HAP-1 (cell line): ENCODE data around the gene SP8.

Source experiments
- DNase-seq, 2 experiments: peaks; one replicate each; pipeline ENCODE4 v3.0.0-alpha.2; 2016 to 2020; ENCODE audit warnings: low spot score in 2 of 2
- H3K27me3 ChIP-seq: fragments of 250-450 bp; sonication (Bioruptor Pico); 2 replicates; pipeline ENCODE4 v1.5.1; 2020; ENCODE audit warnings: low read depth, mild to moderate bottlenecking, moderate library complexity
- H3K36me3 ChIP-seq: fragments of 250-450 bp; sonication (Bioruptor Pico); replicated peaks from 2 replicates; pipeline ENCODE4 v1.5.1; 2020; ENCODE audit warnings: mild to moderate bottlenecking
- H3K4me1 ChIP-seq: fragments of 250-450 bp; sonication (Bioruptor Pico); 2 replicates; pipeline ENCODE4 v1.5.1; 2020; ENCODE audit warnings: mild to moderate bottlenecking
- H3K4me3 ChIP-seq: fragments of 250-450 bp; sonication (Bioruptor Pico); 2 replicates; pipeline ENCODE4 v1.5.1; 2020; ENCODE audit warnings: mild to moderate bottlenecking, moderate library complexity
- H3K9me3 ChIP-seq: fragments of 250-450 bp; sonication (Bioruptor Pico); 2 replicates; pipeline ENCODE4 v1.5.1; 2020; ENCODE audit warnings: mild to moderate bottlenecking, moderate library complexity
- in situ Hi-C: fragments of 300-500 bp; cut with MboI; formaldehyde crosslinking; loops from 3 replicates; pipeline ENCODE4 v1.14.3; 2020; ENCODE audit warnings: low sequenced_read_pairs, inconsistent platforms, mixed read lengths

The SP8 gene

GRCh38 chr7:20799566-20800366, 13.1 kb upstream of the SP8 start:
- no peaks in the 10 kb centered on the region for H3K9me3 ChIP-seq
- peaks cover 23% of the 10 kb centered on the region for H3K4me1 ChIP-seq
- DNase-seq = peak; percentile 44 to 95
- in situ Hi-C loops = no loop called here
- no peak overlapping the region for H3K4me3 ChIP-seq
- H3K36me3 ChIP-seq = no peaks in the 10 kb centered on the region
- no peaks in the 10 kb centered on the region for H3K27me3 ChIP-seq

DNA sequence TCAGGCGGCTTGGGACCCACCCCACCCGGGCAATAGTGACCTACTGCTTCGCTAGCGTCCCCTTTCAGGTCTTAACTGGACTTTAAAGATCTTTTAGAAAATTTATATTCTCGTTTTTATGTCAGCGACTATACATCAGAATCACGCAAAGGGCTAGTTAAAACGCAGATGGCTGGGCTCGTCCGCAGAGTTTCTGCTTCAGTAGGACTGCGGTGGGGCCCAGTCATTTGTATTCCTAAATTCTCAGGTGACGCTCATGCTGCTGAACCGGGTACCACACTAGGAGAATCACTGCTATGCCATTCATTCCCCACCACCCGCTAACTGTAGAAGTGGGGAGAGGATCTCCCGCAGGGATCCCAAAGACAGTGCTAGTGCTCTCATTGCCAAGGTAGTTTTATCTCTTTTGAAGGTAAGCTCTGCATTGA, 12.0 kb upstream of the SP8 start:
- Histone ChIP-seq H3K36me3 (no peaks in the 10 kb centered on the region), H3K27me3 (no peaks in the 10 kb centered on the region; the same call in 1 of the 2 replicates), H3K9me3 (no peaks in the 10 kb centered on the region), H3K4me3 (peak overlapping the region; percentile 39), H3K4me1 (peaks cover 17% of the 10 kb centered on the region)
- peak; percentile 28 to 39 for DNase-seq
- in situ Hi-C loops = no loop called here

DNA sequence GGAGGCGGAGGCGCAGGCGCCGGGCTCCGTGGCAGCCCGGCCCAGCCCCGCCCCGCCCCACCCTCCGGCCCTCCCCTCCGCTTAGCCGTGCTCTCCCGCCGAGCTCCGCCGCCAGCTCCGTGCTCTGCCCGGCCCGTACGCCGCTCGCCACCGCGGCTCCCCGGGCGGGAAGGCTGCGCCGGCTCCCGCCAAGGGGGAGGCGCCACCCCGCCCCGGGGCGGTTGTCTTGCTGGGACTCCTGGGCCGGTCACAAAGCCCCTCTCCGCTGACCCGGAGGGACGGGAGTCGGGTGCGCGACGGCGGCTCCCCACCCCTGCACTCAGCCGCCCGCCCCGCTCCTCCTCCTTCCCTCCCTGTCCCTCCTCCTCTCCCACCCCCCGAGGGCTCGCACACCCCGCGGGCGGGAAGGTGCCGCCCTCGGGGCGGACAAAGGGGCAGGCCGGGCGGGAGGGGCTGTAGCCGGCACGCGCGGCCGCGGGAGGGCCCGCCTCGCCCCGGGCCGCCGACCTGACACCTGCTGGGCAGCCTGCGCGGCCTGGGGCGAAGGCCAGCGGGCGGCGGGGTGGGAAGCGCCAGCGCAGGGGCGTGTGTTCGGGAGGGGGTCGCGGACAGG, 11.5 kb upstream of the SP8 start:
- peak; percentile 69 to 83 for DNase-seq

GRCh38 chr7:20797462-20798080, 10.9 kb upstream of the SP8 start:
- in situ Hi-C loops = no loop called here

More for the DNA sequence above, 11.5 kb upstream of the SP8 start:
- H3K4me3 ChIP-seq = peak overlapping the region; percentile 39
- peaks cover 17% of the 10 kb centered on the region for H3K4me1 ChIP-seq
- no peaks in the 10 kb centered on the region for H3K36me3 ChIP-seq
- no peaks in the 10 kb centered on the region; the same call in 1 of the 2 replicates for H3K27me3 ChIP-seq
- no peaks in the 10 kb centered on the region for H3K9me3 ChIP-seq
- in situ Hi-C loops = no loop called here

DNA sequence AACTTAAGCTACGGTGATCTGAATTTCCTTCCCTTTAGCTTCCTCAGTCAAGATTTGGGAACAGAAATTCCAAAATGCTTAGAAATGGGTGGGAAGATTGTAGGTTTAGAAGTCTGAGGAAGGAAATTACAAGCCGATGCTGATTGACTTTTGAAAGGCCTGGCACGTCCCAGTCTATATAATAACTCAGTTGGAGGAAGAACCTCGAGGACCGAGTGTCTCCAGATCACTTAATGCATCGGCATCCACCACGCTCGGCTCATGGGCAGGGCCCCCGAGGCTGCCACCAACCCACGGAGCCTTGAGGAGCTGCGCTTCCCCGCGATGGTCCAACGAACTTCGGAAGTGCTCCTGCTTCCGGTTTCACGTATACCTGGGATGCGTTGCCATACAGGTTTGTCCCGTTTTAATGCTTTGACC, 10.4 kb upstream of the SP8 start:
- Histone ChIP-seq H3K36me3 (no peaks in the 10 kb centered on the region), H3K27me3 (peaks cover 11% of the 10 kb centered on the region), H3K9me3 (no peaks in the 10 kb centered on the region), H3K4me1 (peaks cover 17% of the 10 kb centered on the region), H3K4me3 (peak overlapping the region; percentile 39)
- in situ Hi-C loops = no loop called here
- no peak for DNase-seq

More at GRCh38 chr7:20797462-20798080, 10.9 kb upstream of the SP8 start:
- peak overlapping the region; percentile 39 for H3K4me3 ChIP-seq
- H3K27me3 ChIP-seq = peaks cover 5% of the 10 kb centered on the region
- no peaks in the 10 kb centered on the region for H3K9me3 ChIP-seq
- peaks cover 17% of the 10 kb centered on the region for H3K4me1 ChIP-seq
- no peaks in the 10 kb centered on the region for H3K36me3 ChIP-seq
- peak in 1 of 2 experiments; percentile 67 for DNase-seq

DNA sequence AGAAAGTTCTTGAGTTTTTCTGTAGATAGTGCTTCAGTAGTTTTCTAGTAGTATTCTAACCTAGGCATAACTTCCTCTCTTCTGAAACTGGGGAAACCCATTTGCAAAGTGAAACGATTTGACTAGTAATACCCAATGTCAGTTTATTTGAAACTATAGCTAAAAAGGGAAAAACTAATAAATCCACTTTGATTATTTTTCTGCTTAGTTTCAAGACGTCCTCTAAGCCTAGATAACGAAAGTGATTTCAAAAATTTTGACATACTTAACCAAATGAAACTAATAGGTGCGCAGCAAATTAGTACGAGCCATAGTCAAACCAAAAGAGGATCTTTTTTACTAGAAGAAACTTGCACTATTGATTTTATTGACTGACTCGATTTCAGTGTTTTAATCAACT, 9.8 kb upstream of the SP8 start:
- H3K9me3 ChIP-seq = no peaks in the 10 kb centered on the region
- no peak for DNase-seq
- H3K4me1 ChIP-seq = peaks cover 17% of the 10 kb centered on the region
- H3K4me3 ChIP-seq = no peak overlapping the region
- peaks cover 16% of the 10 kb centered on the region for H3K27me3 ChIP-seq
- in situ Hi-C loops = no loop called here
- no peaks in the 10 kb centered on the region for H3K36me3 ChIP-seq

DNA sequence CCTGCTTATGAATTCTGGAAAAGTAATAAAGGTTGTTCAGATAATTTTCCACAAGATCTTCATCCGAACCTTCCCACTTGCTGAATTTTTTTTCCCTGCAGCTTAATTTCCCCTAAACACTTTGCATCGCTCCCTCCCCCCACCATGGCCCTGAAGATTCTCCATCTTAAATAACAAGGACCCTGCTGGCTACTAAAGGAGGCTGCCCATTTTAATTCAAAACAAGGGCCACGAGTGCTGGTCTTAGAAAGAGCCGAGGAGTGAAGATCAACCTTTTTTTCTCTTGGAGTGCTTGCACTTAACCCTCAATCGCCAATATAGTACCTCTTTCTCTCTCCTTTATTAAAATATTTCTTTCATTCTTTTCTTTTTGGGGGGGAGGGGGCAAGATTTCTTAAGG, 9.2 kb upstream of the SP8 start:
- H3K36me3 ChIP-seq = no peaks in the 10 kb centered on the region
- no peak overlapping the region for H3K4me3 ChIP-seq

GRCh38 chr7:20795361-20795760, 8.7 kb upstream of the SP8 start:
- no peak for DNase-seq
- Histone ChIP-seq H3K4me3 (no peak overlapping the region), H3K27me3 (peaks cover 27% of the 10 kb centered on the region), H3K4me1 (peaks cover 16% of the 10 kb centered on the region), H3K9me3 (no peaks in the 10 kb centered on the region), H3K36me3 (no peaks in the 10 kb centered on the region)
- in situ Hi-C loops = no loop called here

More for the DNA sequence above, 9.2 kb upstream of the SP8 start:
- DNase-seq = no peak
- H3K27me3 ChIP-seq = peaks cover 22% of the 10 kb centered on the region
- H3K4me1 ChIP-seq = peaks cover 17% of the 10 kb centered on the region
- in situ Hi-C loops = no loop called here
- no peaks in the 10 kb centered on the region for H3K9me3 ChIP-seq

DNA sequence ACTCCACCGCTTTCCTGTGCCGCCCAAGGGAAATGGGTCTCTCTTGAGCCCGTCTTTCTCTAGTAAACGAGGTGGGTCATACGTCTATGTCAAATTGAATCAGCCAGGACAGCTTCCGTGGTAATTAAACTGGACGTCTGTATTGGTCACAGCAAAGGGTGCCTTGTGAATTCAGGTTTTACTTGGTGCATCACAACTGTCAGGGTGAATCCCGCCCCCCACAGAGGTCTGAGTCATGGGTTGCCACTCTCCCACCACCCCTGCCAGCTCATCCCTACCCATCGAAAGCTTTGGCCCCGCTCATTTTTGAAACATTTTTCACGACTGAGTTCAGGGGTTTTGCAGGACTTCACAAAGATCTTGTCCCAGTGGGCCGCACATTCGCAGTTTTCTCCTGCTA, 8.0 kb upstream of the SP8 start:
- in situ Hi-C loops = no loop called here
- Histone ChIP-seq H3K4me3 (no peak overlapping the region), H3K36me3 (no peaks in the 10 kb centered on the region), H3K27me3 (peaks cover 34% of the 10 kb centered on the region), H3K9me3 (no peaks in the 10 kb centered on the region), H3K4me1 (peaks cover 10% of the 10 kb centered on the region)
- DNase-seq = no peak

- DNase-seq = no peak
- Histone ChIP-seq H3K27me3 (peaks cover 43% of the 10 kb centered on the region), H3K9me3 (no peaks in the 10 kb centered on the region), H3K4me1 (peaks cover 2% of the 10 kb centered on the region), H3K36me3 (no peaks in the 10 kb centered on the region), H3K4me3 (no peak overlapping the region)
- in situ Hi-C loops = no loop called here
Observed at GRCh38 chr7:20793694-20794394, 7.2 kb upstream of the SP8 start.

- Histone ChIP-seq H3K36me3 (no peaks in the 10 kb centered on the region), H3K4me1 (no peaks in the 10 kb centered on the region), H3K4me3 (no peak overlapping the region), H3K9me3 (no peaks in the 10 kb centered on the region), H3K27me3 (peaks cover 49% of the 10 kb centered on the region)
- DNase-seq = no peak
- in situ Hi-C loops = no loop called here
Observed at GRCh38 chr7:20793248-20793647, 6.6 kb upstream of the SP8 start.

DNA sequence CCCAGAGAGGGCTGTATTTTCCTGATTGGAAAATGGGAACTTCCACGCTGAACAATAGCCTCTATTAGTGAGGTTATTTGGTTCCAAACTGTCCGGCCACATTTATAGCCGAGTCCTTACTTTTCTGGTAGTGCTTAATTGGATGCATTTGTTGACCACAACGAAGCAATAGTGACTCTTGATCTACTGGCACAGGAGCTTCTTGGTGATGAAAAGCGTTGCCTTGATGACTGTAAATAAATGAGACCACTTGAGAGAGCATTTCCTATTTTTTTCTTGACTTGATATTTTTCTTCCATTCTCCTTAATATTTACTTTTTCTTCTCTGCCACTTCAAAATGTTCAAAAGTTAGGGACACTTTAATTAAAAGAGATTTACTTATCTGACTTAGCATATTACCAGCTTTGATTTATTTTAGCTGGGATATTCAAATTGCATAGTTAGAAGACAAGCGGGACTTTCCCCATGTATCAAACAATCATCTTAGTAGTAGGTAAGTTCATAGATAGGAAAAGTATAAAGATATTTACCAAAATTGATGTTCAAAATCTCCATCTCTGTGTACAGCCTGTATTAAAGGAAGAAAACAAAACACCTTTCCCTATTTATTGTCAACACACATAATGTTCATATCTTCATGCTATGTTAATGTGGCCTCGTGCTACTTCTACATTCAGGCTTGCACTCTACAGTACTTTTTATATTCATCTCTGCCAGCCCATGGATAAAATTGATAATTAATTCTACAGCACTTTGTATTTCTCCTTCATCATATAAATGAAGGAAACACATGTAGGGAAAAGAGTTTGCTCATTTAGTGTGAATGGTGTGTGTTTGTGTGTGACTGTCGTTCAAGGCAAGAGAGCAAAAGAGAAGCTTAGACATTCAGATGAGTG, 5.1 kb upstream of the SP8 start:
- H3K4me3 ChIP-seq = no peak overlapping the region
- in situ Hi-C loops = no loop called here

DNA sequence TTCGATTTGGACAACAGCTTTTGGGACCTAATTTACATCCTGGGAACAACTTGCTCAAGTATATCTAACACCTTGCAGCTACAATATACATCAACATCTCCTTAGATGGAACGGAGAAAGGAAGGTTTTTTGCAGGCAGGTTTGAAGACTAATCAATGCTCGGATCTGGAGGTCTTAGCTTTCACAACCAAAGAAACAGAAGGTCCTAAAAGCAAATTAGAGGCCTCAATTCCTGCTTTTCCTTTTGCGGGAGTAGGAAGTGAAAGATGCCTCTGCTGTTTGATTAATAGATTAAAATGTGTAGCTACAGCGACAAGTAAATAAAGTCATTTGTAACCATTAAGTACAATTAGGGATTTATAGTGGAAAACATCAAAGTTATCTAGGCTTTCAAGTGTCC, 3.7 kb upstream of the SP8 start:
- no peaks in the 10 kb centered on the region for H3K36me3 ChIP-seq
- in situ Hi-C loops = no loop called here
- H3K4me3 ChIP-seq = no peak overlapping the region
- H3K27me3 ChIP-seq = peaks cover 60% of the 10 kb centered on the region
- H3K4me1 ChIP-seq = peaks cover 5% of the 10 kb centered on the region; the same call in 1 of the 2 replicates
- no peak for DNase-seq
- no peaks in the 10 kb centered on the region for H3K9me3 ChIP-seq

More for the DNA sequence above, 5.1 kb upstream of the SP8 start:
- Histone ChIP-seq H3K36me3 (no peaks in the 10 kb centered on the region), H3K4me1 (peaks cover 5% of the 10 kb centered on the region; the same call in 1 of the 2 replicates), H3K27me3 (peaks cover 60% of the 10 kb centered on the region), H3K9me3 (no peaks in the 10 kb centered on the region)
- no peak for DNase-seq
